ENCODE measurements around the gene WDR26.

WDR26 gene

DNA sequence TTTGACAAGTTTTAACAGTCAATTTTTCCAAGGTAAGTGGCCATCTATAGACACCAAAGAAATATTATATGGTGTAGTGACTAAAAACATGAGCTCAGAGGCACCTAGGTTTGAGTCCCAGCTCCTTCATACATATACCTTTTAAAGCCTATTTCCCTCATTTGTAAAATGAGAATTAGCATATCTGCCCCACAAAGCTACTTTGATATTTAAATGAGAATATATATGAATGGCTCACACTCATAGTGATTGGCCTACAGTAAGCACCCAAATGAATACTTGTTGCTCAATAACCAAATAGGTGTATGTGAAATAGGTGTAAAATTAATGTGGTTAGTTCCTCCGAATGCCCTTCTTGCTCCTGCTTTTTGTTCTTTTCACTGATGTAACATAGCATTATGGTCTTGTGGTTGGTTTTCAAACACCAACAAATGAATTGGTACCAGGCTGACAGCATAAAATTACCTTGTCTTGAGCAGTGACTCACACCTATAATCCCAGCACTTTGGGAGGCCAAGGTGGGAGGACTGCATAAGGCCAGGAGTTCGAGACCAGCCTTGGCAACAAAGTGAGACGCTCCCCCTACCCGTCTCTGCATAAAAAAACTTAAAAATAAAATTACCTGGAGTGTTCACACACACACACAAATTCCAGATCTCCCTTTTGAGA, 52.6 kb downstream of the WDR26 start:
- no peak overlapping the region for H3K4me3 ChIP-seq (ENCODE audit: low read depth, low read length)
- TF ChIP-seq, protein P1, sequence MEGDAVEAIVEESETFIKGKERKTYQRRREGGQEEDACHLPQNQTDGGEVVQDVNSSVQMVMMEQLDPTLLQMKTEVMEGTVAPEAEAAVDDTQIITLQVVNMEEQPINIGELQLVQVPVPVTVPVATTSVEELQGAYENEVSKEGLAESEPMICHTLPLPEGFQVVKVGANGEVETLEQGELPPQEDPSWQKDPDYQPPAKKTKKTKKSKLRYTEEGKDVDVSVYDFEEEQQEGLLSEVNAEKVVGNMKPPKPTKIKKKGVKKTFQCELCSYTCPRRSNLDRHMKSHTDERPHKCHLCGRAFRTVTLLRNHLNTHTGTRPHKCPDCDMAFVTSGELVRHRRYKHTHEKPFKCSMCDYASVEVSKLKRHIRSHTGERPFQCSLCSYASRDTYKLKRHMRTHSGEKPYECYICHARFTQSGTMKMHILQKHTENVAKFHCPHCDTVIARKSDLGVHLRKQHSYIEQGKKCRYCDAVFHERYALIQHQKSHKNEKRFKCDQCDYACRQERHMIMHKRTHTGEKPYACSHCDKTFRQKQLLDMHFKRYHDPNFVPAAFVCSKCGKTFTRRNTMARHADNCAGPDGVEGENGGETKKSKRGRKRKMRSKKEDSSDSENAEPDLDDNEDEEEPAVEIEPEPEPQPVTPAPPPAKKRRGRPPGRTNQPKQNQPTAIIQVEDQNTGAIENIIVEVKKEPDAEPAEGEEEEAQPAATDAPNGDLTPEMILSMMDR (IDR thresholded peaks at IDR 0.05; ENCODE audit: low read depth, low read length): no peak
- H3K36me3 ChIP-seq: peaks cover 21% of the 10 kb centered on the region
- no peaks in the 10 kb centered on the region for H3K9me3 ChIP-seq
- H3K27me3 ChIP-seq: no peaks in the 10 kb centered on the region
- H3K4me1 ChIP-seq: no peaks in the 10 kb centered on the region
- no peak for DNase-seq

DNA sequence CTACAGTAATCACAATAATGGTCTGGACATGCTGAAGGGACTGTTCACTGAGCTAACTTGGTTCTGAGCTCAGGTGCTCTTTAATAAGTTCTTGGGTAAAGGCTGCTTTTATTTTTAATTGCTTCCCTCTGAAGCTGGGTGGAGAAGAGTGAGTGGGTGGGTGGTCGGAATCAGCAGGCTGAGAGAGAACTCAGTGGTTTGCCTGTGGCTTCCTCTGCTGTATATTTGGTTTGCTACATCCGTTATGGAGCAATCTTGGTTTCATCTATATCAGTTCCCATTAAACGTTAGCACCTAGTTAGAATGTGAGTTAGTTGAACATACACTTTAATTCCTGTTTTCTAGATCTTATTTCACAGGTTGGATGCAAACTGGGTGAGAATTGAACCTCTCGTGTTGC, 54.6 kb downstream of the WDR26 start:
- H3K4me1 ChIP-seq: no peaks in the 10 kb centered on the region
- no peaks in the 10 kb centered on the region for H3K9me3 ChIP-seq
- H3K4me3 ChIP-seq (ENCODE audit: low read depth, low read length): no peak overlapping the region
- H3K36me3 ChIP-seq: peaks cover 34% of the 10 kb centered on the region
- H3K27me3 ChIP-seq: no peaks in the 10 kb centered on the region
- no peak for DNase-seq
- TF ChIP-seq, protein P1 (IDR thresholded peaks at IDR 0.05; ENCODE audit: low read depth, low read length): no peak

DNA sequence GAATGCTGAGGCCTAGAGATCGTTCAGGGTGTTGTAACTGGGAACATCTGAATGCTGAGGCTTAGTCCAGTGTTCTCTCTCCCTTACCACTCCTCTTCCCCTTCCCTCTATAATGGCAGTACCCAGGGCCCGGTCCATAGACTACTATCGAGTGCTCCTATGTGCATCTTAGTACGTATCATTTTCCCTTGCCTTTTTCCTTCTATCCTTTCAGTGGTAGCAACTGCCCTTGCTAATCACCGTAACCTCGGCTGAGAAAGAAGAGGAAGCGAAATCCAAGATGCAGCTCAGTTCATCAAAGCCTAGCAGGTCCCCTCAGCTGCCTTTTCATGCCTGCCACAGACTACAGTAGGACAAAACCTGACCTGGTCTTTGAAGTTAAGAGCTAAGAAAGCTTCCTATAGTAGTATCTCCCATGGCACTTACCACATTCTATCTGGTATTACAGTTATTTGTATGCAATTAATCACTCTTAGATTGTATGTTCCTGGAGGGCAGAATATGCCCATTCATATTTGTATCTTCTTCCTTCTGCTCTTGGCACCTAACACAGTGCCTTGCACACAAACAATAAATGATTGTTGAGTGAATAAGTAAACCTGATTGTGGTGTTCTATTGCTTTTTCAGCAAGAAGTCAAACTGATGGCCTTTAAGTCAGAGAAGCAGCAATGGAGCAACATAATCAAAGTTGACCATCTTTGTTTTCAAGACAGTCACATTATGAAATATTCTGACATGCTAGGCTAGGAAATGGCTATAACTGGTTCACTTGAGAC, 55.6 kb downstream of the WDR26 start:
- TF ChIP-seq, protein P1 (IDR thresholded peaks at IDR 0.05; ENCODE audit: low read depth, low read length): no peak
- Histone ChIP-seq H3K4me1 (no peaks in the 10 kb centered on the region), H3K36me3 (peaks cover 37% of the 10 kb centered on the region), H3K4me3 (ENCODE audit: low read depth, low read length) (no peak overlapping the region), H3K9me3 (no peaks in the 10 kb centered on the region), H3K27me3 (no peaks in the 10 kb centered on the region)
- no peak for DNase-seq

DNA sequence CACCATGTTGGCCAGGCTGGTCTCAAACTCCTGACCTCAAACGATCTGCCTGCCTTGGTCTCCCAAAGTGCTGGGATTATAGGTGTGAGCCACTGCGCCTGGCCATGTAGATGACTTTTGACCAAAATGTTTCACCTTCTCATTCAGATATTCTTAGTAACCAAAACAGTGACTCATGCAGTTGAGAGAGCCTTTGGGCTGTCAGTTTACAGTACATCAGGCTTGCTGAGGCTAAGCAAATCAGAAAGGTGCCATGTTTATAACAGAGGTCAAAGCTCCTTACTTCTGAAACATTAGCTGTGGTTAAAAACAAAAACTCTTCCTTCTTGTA, 57.0 kb downstream of the WDR26 start:
- H3K9me3 ChIP-seq: no peaks in the 10 kb centered on the region
- TF ChIP-seq, protein P1 (IDR thresholded peaks at IDR 0.05; ENCODE audit: low read depth, low read length): no peak
- no peak for DNase-seq
- H3K4me1 ChIP-seq: no peaks in the 10 kb centered on the region
- no peak overlapping the region for H3K4me3 ChIP-seq (ENCODE audit: low read depth, low read length)
- no peaks in the 10 kb centered on the region for H3K27me3 ChIP-seq
- peaks cover 47% of the 10 kb centered on the region for H3K36me3 ChIP-seq

DNA sequence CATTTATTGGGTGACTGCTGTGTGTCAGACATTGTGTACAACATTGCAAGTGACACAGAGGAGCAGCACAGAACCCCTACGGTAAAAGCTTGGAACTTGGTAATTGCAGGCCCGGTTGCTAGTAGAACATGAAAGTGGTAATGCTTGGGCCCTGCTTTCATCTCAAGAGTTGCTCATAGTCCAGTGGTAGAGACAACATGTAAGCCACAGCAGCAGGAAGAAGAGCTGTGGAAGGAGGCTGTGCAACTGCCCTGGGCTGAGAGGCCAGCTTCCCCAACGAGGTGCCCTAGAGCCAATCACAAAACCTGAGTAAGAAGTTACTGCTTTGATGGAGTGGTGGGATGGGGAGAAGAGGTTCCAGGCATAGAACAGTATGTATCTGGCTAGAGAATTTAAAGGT, 59.5 kb downstream of the WDR26 start:
- TF ChIP-seq, protein P1 (IDR thresholded peaks at IDR 0.05; ENCODE audit: low read depth, low read length): no peak
- peaks cover 58% of the 10 kb centered on the region for H3K36me3 ChIP-seq
- DNase-seq: no peak
- no peaks in the 10 kb centered on the region for H3K4me1 ChIP-seq
- no peak overlapping the region for H3K4me3 ChIP-seq (ENCODE audit: low read depth, low read length)
- H3K9me3 ChIP-seq: no peaks in the 10 kb centered on the region
- H3K27me3 ChIP-seq: no peaks in the 10 kb centered on the region

DNA sequence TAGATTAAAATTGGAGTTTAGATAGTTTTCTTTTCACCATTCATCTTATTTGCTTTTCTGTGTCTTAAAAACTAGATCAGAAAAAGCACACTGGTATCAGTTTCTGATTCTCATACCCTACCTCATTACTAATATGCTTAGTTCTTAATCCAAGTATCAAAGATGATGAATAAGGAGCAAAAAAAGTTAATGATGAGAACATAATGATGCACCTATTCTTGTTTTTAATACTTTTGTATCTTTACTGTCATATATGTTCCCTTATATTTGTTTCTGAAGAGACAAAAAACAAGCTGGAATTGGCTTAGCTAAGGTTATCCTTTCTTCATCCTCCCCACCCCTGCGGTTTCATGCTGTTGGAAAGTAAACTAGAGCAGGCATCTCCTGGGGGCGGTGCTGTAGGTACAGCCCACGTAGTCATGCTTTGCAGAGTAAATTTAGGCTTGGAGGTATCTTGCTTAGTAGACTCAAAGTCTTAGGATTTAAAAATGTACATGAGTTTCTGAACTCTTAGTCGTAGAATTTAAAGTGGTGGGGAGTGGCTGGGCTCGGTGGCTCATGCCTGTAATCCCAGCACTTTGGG, 61.5 kb downstream of the WDR26 start:
- H3K36me3 ChIP-seq: peaks cover 56% of the 10 kb centered on the region

More for the DNA sequence above, 61.5 kb downstream of the WDR26 start:
- no peaks in the 10 kb centered on the region for H3K4me1 ChIP-seq
- no peaks in the 10 kb centered on the region for H3K9me3 ChIP-seq
- no peak overlapping the region for H3K4me3 ChIP-seq (ENCODE audit: low read depth, low read length)
- TF ChIP-seq, protein P1 (IDR thresholded peaks at IDR 0.05; ENCODE audit: low read depth, low read length): no peak
- no peak for DNase-seq
- H3K27me3 ChIP-seq: no peaks in the 10 kb centered on the region
